ENCODE data around the gene HSF5. TPM values are rescaled to one million over a fixed set of nuclear protein-coding genes. Genes with fewer than 3 reads are reported as not detected.

HSF5 gene
- total RNA-seq, 6 experiments from 2014 or later = 0.06 to 0.18 (median 0.10) TPM; not detected in 1

DNA sequence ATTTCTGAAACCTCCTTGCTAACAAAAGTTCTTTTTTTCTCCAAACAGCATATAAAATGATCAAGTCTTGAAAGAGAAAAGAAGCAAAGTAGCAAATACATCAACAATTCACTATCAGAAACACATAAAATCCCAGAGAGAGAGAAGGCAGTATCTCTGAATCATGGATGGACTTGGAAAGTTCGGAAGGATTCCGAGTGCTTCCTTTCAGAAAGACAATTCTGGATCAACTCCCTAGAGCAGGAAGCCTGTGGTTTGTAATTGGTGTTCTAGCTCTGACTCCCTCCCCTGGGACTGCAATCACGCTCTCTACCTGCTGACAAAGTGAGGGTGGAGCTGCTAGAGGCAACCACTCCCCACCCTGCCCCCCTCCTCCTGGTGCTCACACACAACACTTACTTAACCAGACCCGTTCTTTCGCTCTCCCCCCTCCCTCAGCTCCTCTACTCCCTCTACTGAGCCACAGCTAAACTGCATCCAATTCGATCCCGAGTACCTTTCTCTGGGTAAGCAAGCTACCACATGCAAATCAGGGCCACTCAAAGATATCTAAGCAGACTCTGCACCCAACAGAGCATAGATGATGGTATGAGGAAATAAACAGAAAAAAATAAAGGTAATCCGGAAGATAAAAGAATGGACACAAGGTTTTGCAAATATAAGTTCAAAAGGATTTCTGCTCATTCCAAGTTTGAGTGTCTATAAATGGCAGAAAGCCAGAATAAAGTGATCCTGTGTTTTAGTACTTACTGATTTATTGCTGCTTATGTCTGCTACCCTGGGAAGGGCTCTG is 70.7 kb downstream of the HSF5 start, which contains the start of gene RNF43:
Gene RNF43 (minus strand): TSS at position 235 of the 793 bp plus-strand sequence. CDS start 1,957 bp downstream, outside the sequence.
- H3K27me3 ChIP-seq = no peaks in the 10 kb centered on the region
- H3K27ac ChIP-seq = peak within 1 kb of the TSS; percentile 53 to 86 (median 74)
- H3K4me1 ChIP-seq = peaks cover 0 to 22% (median 3%) of the 10 kb centered on the region in 4 donors
- 2% methylated on average over 8 of the region's 8 CpGs for WGBS (ENCODE audit: insufficient coverage, low coverage, low lambda C conversion rate, missing lambda C conversion rate)
- TF ChIP-seq, protein P1, sequence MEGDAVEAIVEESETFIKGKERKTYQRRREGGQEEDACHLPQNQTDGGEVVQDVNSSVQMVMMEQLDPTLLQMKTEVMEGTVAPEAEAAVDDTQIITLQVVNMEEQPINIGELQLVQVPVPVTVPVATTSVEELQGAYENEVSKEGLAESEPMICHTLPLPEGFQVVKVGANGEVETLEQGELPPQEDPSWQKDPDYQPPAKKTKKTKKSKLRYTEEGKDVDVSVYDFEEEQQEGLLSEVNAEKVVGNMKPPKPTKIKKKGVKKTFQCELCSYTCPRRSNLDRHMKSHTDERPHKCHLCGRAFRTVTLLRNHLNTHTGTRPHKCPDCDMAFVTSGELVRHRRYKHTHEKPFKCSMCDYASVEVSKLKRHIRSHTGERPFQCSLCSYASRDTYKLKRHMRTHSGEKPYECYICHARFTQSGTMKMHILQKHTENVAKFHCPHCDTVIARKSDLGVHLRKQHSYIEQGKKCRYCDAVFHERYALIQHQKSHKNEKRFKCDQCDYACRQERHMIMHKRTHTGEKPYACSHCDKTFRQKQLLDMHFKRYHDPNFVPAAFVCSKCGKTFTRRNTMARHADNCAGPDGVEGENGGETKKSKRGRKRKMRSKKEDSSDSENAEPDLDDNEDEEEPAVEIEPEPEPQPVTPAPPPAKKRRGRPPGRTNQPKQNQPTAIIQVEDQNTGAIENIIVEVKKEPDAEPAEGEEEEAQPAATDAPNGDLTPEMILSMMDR (IDR thresholded peaks at IDR 0.05) = peak; percentile 67 to 88 (median 68)
- TF ChIP-seq POLR2A (IDR thresholded peaks at IDR 0.05) = peak; percentile 90
- intact Hi-C loops (cut with DNase I) = no loop called here
- H3K36me3 ChIP-seq = no peaks in the 10 kb centered on the region
- DNase-seq (peak; percentile 93 to 98 (median 96)), ATAC-seq (peak; percentile 98 to 99 (median 98))
- peak within 1 kb of the TSS; percentile 30 to 59 (median 43) for H3K4me3 ChIP-seq
- H3K9me3 ChIP-seq = no peaks in the 10 kb centered on the region

DNA sequence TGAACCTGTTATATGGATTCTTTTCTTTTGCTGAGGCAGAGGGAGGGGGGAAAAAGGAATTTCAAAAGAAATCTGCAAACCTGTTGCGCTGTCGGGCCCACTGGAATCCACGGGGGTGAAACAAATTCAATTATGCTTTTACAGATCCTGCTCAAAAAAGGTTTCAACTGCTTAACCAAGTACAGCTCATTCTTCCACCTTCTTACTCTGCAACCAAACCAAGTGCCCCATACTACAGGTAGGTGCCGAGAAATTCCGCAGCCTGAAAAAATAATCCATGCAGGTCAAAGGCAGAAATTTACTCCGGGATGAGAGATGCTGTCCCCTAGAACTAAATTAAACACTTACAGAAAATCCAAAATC is 71.3 kb downstream of the HSF5 start:
- DNase-seq (no peak), ATAC-seq (peak in 1 of 4 donors; percentile 5)
- no peak for TF ChIP-seq POLR2A (IDR thresholded peaks at IDR 0.05)
- TF ChIP-seq, protein P1 (IDR thresholded peaks at IDR 0.05) = no peak
- WGBS (ENCODE audit: insufficient coverage, low coverage, low lambda C conversion rate, missing lambda C conversion rate) = 10% methylated on average over 5 of the region's 6 CpGs
- no peaks in the 10 kb centered on the region for H3K9me3 ChIP-seq
- H3K27ac ChIP-seq = peak overlapping the region; percentile 53 to 86 (median 74)
- intact Hi-C loops (cut with DNase I) = no loop called here
- H3K36me3 ChIP-seq = no peaks in the 10 kb centered on the region
- H3K27me3 ChIP-seq = no peaks in the 10 kb centered on the region
- H3K4me3 ChIP-seq = peak overlapping the region; percentile 30 to 59 (median 43)
- peaks cover 0 to 24% (median 4%) of the 10 kb centered on the region in 4 donors for H3K4me1 ChIP-seq

GRCh38 chr17:58416396-58416795 is 71.8 kb downstream of the HSF5 start:
- TF ChIP-seq POLR2A (IDR thresholded peaks at IDR 0.05) = no peak
- intact Hi-C loops (cut with DNase I) = no loop called here
- Histone ChIP-seq H3K9me3 (no peaks in the 10 kb centered on the region), H3K27me3 (no peaks in the 10 kb centered on the region), H3K4me3 (peak overlapping the region; percentile 30 to 59 (median 43)), H3K27ac (peak overlapping the region; percentile 53 to 86 (median 74)), H3K36me3 (no peaks in the 10 kb centered on the region), H3K4me1 (peaks cover 0 to 29% (median 7%) of the 10 kb centered on the region in 4 donors)
- 24% methylated on average over 4 of the region's 4 CpGs for WGBS (ENCODE audit: insufficient coverage, low coverage, low lambda C conversion rate, missing lambda C conversion rate)
- DNase-seq = no peak
- ATAC-seq = no peak

DNA sequence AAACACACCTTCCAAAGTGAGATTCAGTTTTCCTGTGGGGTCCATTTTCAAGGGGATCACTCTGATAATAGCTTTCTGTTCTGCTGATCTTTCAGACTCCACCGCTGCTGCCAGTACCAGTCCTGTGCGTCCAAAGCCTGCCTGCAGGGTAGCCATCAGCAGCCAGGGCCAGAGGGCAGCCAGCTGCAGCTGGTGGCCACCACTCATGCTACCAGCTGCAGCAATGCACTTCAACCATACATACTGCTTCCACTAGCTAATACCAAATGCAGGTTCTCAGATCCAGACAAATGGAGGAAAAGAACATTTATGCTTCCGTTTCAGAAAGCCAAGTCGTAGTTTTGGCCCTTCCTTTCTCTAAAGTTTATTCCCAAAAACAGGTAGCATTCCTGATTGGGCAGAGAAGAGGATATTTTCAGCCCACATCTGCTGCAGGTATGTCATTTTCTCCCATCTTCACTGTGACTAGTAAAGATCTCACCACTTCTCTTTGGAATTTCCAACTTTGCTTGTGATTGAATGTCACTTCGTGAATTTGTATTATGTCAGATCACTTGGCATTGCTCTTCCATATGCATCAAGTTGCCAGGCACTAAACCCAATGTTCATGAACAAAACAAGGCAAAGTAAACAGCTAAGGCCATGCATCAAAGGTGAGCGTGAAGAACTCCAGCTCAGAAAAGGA is 72.7 kb downstream of the HSF5 start:
- H3K4me1 ChIP-seq = peaks cover 0 to 32% (median 7%) of the 10 kb centered on the region in 4 donors
- H3K36me3 ChIP-seq = no peaks in the 10 kb centered on the region
- TF ChIP-seq, protein P1 (IDR thresholded peaks at IDR 0.05) = peak in 2 of 4 donors; percentile 14 to 30
- TF ChIP-seq POLR2A (IDR thresholded peaks at IDR 0.05) = no peak
- H3K27ac ChIP-seq = peak overlapping the region in 1 of 3 donors; percentile 86
- H3K9me3 ChIP-seq = no peaks in the 10 kb centered on the region
- intact Hi-C loops (cut with DNase I) = no loop called here
- ATAC-seq (peak; percentile 51 to 72 (median 70)), DNase-seq (peak; percentile 68 to 83 (median 77))
- no peaks in the 10 kb centered on the region for H3K27me3 ChIP-seq
- H3K4me3 ChIP-seq = peak overlapping the region in 2 of 3 donors; percentile 43 to 59
- WGBS (ENCODE audit: insufficient coverage, low coverage, low lambda C conversion rate, missing lambda C conversion rate) = 28% methylated on average over 6 of the region's 6 CpGs
